Adrenal gland (tissue), 5 donors: ENCODE results near the gene NREP.

ENCODE experiments used
- POLR2A ChIP-seq, 2 donors: fragments of 450-650 bp; IDR thresholded peaks; one replicate each; pipeline ENCODE4 v1.6.1; 2017; ENCODE audit warnings: antibody characterized with exemption in 2 of 2, mild to moderate bottlenecking in 2 of 2, moderate library complexity in 1 of 2
- TF ChIP-seq, protein P1 (sequence below), 6 experiments: fragments of 450-650 bp in 4 of 6; fragments of 200-600 bp in 2 of 6; sonication (generic) in 1 of 6; IDR thresholded peaks; 1 replicate in 5 of 6; 2 replicates in 1 of 6; pipeline versions ENCODE4 v1.5.1 to v1.8.0; 2016 to 2021; ENCODE audit warnings: antibody characterized with exemption in 6 of 6, mild to moderate bottlenecking in 2 of 6, moderate library complexity in 1 of 6
- donor health status: DM: no; HTN: no; CAD: no.

DNA sequence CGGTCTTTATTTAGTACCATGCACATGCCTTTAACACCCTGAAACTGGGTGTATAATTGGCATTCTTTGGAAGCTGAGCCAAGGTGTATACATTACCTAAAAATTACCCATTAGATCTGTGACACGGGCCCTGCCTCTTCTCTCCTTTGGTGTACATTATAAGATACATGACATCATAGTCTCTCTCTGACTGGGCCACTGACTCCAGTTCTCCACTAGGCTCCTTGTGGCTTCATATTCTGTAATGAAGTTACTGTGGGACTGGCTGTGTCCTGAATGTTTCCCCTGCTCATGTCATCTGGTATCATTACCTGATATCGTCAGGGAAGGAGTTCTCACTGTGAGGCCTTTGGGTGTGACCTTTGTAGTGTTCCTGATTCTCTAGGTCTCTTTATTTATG, 65.5 kb downstream of the NREP start:
- TF ChIP-seq, protein P1, sequence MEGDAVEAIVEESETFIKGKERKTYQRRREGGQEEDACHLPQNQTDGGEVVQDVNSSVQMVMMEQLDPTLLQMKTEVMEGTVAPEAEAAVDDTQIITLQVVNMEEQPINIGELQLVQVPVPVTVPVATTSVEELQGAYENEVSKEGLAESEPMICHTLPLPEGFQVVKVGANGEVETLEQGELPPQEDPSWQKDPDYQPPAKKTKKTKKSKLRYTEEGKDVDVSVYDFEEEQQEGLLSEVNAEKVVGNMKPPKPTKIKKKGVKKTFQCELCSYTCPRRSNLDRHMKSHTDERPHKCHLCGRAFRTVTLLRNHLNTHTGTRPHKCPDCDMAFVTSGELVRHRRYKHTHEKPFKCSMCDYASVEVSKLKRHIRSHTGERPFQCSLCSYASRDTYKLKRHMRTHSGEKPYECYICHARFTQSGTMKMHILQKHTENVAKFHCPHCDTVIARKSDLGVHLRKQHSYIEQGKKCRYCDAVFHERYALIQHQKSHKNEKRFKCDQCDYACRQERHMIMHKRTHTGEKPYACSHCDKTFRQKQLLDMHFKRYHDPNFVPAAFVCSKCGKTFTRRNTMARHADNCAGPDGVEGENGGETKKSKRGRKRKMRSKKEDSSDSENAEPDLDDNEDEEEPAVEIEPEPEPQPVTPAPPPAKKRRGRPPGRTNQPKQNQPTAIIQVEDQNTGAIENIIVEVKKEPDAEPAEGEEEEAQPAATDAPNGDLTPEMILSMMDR (IDR thresholded peaks at IDR 0.05) = no peak
- no peak for TF ChIP-seq POLR2A (IDR thresholded peaks at IDR 0.05)
